Gastroesophageal sphincter (tissue), 4 donors: ENCODE measurements around the gene AGA. TPM values are rescaled to one million over a fixed set of nuclear protein-coding genes. Genes with fewer than 3 reads are reported as not detected.

Experiments used
- ATAC-seq: fragments of 150-250 bp; one replicate; pipeline ENCODE4 v1.9.1; 2016; ENCODE audit warnings: mild to moderate bottlenecking, moderate library complexity
- H3K27ac ChIP-seq, 4 donors: fragments of 200-600 bp; sonication (generic) in 3 of 4; 1 replicate in 3 of 4; 2 replicates in 1 of 4; pipeline ENCODE4 v1.5.1; 2016 to 2019
- H3K27me3 ChIP-seq: fragments of 200-600 bp; sonication (generic); one replicate; pipeline ENCODE4 v1.5.1; 2019
- H3K36me3 ChIP-seq, 2 donors: fragments of 200-600 bp; sonication (generic); one replicate each; pipeline ENCODE4 v1.5.1; 2019; ENCODE audit warnings: control low read depth in 1 of 2
- H3K4me1 ChIP-seq, 3 donors: fragments of 200-600 bp; sonication (generic); 1 replicate in 2 of 3; 2 replicates in 1 of 3; pipeline ENCODE4 v1.5.1; 2016 to 2019; ENCODE audit warnings: control low read depth in 2 of 3
- H3K4me3 ChIP-seq, 2 donors: fragments of 200-600 bp; sonication (generic); one replicate each; pipeline ENCODE4 v1.5.1; 2019; ENCODE audit warnings: mild to moderate bottlenecking in 1 of 2, moderate library complexity in 1 of 2
- H3K9me3 ChIP-seq, 3 donors: fragments of 200-600 bp; sonication (generic); one replicate each; pipeline ENCODE4 v1.5.1; 2017 to 2019; ENCODE audit warnings: control low read depth in 2 of 3
- CTCF ChIP-seq, 4 experiments: fragments of 200-600 bp in 2 of 4; fragments of 450-650 bp in 2 of 4; sonication (generic) in 1 of 4; IDR thresholded peaks; one replicate each; pipeline ENCODE4 v1.5.1; 2017 to 2019; ENCODE audit warnings: antibody characterized with exemption in 4 of 4, mild to moderate bottlenecking in 2 of 4, moderate library complexity in 2 of 4
- EP300 ChIP-seq: sonication (generic); formaldehyde crosslinking; IDR thresholded peaks from one replicate; pipeline ENCODE4 v1.6.1; 2017; ENCODE audit warnings: antibody characterized with exemption, mild to moderate bottlenecking
- POLR2A ChIP-seq, 2 donors: fragments of 450-650 bp; IDR thresholded peaks; one replicate each; pipeline ENCODE4 v1.6.1; 2017; ENCODE audit warnings: antibody characterized with exemption in 2 of 2, mild to moderate bottlenecking in 2 of 2, moderate library complexity in 1 of 2
- POLR2AphosphoS5 ChIP-seq: sonication (generic); formaldehyde crosslinking; IDR thresholded peaks from one replicate; pipeline ENCODE4 v1.6.1; 2017; ENCODE audit warnings: antibody characterized with exemption
- WGBS, 2 donors: methylation state at CpG; one replicate each; pipeline ENCODE4 v1.1.5; 2018; ENCODE audit warnings: low coverage in 1 of 2; 5-methylcytosine and 5-hydroxymethylcytosine counted together
- total RNA-seq, 4 donors: library from RNA; depleted of rRNA; stranded (reverse); fragments of >200 nt; gene quantifications; one replicate each; pipeline ENCODE4 v1.1.0, GENCODE V29; 2016

AGA gene
- total RNA-seq, 4 donors from 2014 or later: 9.3 to 29.1 (median 13.9) TPM

- no peak overlapping the region for H3K27ac ChIP-seq
- H3K4me3 ChIP-seq: no peak overlapping the region
- WGBS, 2 donors: 60 to 73% methylated on average over 1 to 5 of the region's 5 CpGs
- H3K4me1 ChIP-seq: no peaks in the 10 kb centered on the region
- no peaks in the 10 kb centered on the region for H3K9me3 ChIP-seq
- H3K27me3 ChIP-seq: no peaks in the 10 kb centered on the region
- no peak for ATAC-seq
- no peaks in the 10 kb centered on the region for H3K36me3 ChIP-seq
- no peak for TF ChIP-seq POLR2A (IDR thresholded peaks at IDR 0.05)
Measured at GRCh38 chr4:177401658-177402273, 40.5 kb downstream of the AGA start.

GRCh38 chr4:177400030-177400429 is 42.2 kb downstream of the AGA start:
- TF ChIP-seq POLR2AphosphoS5 (no peak), POLR2A (IDR thresholded peaks at IDR 0.05) (no peak), EP300 (no peak), CTCF (IDR thresholded peaks at IDR 0.05) (no peak)
- WGBS, 2 donors: 25 to 79% methylated on average over 2 of the region's 2 CpGs
- ATAC-seq: no peak

GRCh38 chr4:177396352-177396751 is 45.9 kb downstream of the AGA start:
- no peaks in the 10 kb centered on the region for H3K36me3 ChIP-seq
- no peaks in the 10 kb centered on the region for H3K9me3 ChIP-seq
- 68 to 83% methylated on average over 2 of the region's 2 CpGs for WGBS, 2 donors
- no peak for ATAC-seq
- H3K27ac ChIP-seq: no peak overlapping the region
- no peaks in the 10 kb centered on the region for H3K27me3 ChIP-seq
- TF ChIP-seq POLR2AphosphoS5: no peak
- TF ChIP-seq CTCF (IDR thresholded peaks at IDR 0.05): no peak
- TF ChIP-seq POLR2A (IDR thresholded peaks at IDR 0.05): no peak
- no peak for TF ChIP-seq EP300
- H3K4me3 ChIP-seq: no peak overlapping the region
- no peaks in the 10 kb centered on the region for H3K4me1 ChIP-seq

More at GRCh38 chr4:177400030-177400429, 42.2 kb downstream of the AGA start:
- H3K4me1 ChIP-seq: no peaks in the 10 kb centered on the region
- no peaks in the 10 kb centered on the region for H3K27me3 ChIP-seq
- no peak overlapping the region for H3K4me3 ChIP-seq
- no peaks in the 10 kb centered on the region for H3K36me3 ChIP-seq
- no peak overlapping the region for H3K27ac ChIP-seq
- H3K9me3 ChIP-seq: no peaks in the 10 kb centered on the region

GRCh38 chr4:177393236-177393635 is 49.0 kb downstream of the AGA start:
- Histone ChIP-seq H3K27ac (no peak overlapping the region), H3K27me3 (no peaks in the 10 kb centered on the region), H3K36me3 (no peaks in the 10 kb centered on the region), H3K4me3 (no peak overlapping the region), H3K9me3 (no peaks in the 10 kb centered on the region), H3K4me1 (no peaks in the 10 kb centered on the region)
- ATAC-seq: no peak
- 66 to 94% methylated on average over 5 to 6 of the region's 8 CpGs for WGBS, 2 donors
- TF ChIP-seq POLR2AphosphoS5 (no peak), POLR2A (IDR thresholded peaks at IDR 0.05) (no peak), EP300 (no peak), CTCF (IDR thresholded peaks at IDR 0.05) (no peak)

GRCh38 chr4:177391953-177392352 is 50.3 kb downstream of the AGA start:
- TF ChIP-seq CTCF (IDR thresholded peaks at IDR 0.05) (no peak), EP300 (no peak), POLR2A (IDR thresholded peaks at IDR 0.05) (no peak), POLR2AphosphoS5 (no peak)
- H3K36me3 ChIP-seq: no peaks in the 10 kb centered on the region
- H3K4me1 ChIP-seq: no peaks in the 10 kb centered on the region
- no peak overlapping the region for H3K27ac ChIP-seq
- H3K4me3 ChIP-seq: no peak overlapping the region
- WGBS, 2 donors: 73 to 80% methylated on average over 5 to 6 of the region's 6 CpGs
- no peak for ATAC-seq
- no peaks in the 10 kb centered on the region for H3K9me3 ChIP-seq
- H3K27me3 ChIP-seq: no peaks in the 10 kb centered on the region
